ENCODE measurements around the gene PACS1. TPM values are rescaled to one million over a fixed set of nuclear protein-coding genes. Genes with fewer than 3 reads are reported as not detected.

PACS1 gene
- total and polyA plus RNA-seq, 2 donors (not counting 1 experiment from before 2014, with no cell fraction given): 131 to 303 TPM

DNA sequence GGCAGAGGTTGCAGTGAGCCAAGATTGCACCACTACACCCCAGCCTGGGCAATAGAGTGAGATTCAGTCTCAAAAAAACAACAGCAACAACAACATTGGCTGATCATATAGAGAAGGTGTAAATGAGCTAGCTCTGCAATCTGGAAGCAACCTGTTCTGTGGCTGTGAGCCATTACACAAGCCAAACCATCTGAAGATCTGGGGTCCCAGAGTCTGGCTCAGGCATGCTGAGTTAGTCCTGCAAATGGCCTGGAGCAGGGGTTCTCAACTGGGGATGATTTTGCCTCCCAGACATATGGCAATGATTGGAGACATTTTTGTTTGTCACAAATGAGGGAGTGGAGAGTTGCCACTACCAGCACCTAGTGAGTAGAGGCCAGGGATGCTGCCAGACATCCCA, 156.0 kb downstream of the PACS1 start:
- H4K20me1 ChIP-seq (ENCODE audit: control insufficient read depth, insufficient read depth, low read length, poor library complexity, severe bottlenecking): peaks cover 20% of the 10 kb centered on the region
- H3K4me3 Mint-ChIP-seq: no peak overlapping the region
- H2AFZ ChIP-seq (ENCODE audit: insufficient read depth, low read depth, low read length, poor library complexity, severe bottlenecking): no peak overlapping the region
- POLR2A ChIA-PET: no interaction called here
- H3K27me3 Mint-ChIP-seq: no peaks in the 10 kb centered on the region
- no peak overlapping the region for H3K4me2 ChIP-seq (replicated peaks; ENCODE audit: low read depth, low read length, poor library complexity, severe bottlenecking)
- peaks cover 16% of the 10 kb centered on the region for H3K4me1 Mint-ChIP-seq
- H3K4me3 ChIP-seq (ENCODE audit: control extremely low read depth in 1 of 5, extremely low read depth in 1 of 5, insufficient read depth in 1 of 5, low read depth in 2 of 5, low read length in 4 of 5): no peak overlapping the region
- H3K27ac Mint-ChIP-seq: peak overlapping the region; percentile 26
- no peak for ATAC-seq (ENCODE audit: low read depth)
- no peaks in the 10 kb centered on the region for H3K9me3 Mint-ChIP-seq (ENCODE audit: insufficient read depth)
- H3K79me2 ChIP-seq (ENCODE audit: control insufficient read depth, insufficient read depth, low read length): peaks cover 17% of the 10 kb centered on the region
- peaks cover 10 to 14% of the 10 kb centered on the region in 2 donors for H3K4me1 ChIP-seq (ENCODE audit: control insufficient read depth in 2 of 2, insufficient read depth in 2 of 2, low read length in 2 of 2)
- H3K9ac ChIP-seq (ENCODE audit: low read length): no peak overlapping the region
- H3K27me3 ChIP-seq (replicated peaks in 1 of 4; ENCODE audit: control extremely low read depth in 1 of 4, control insufficient read depth in 3 of 4, insufficient read depth in 4 of 4, low read length in 3 of 4): no peaks in the 10 kb centered on the region
- no peaks in the 10 kb centered on the region for H3K9me3 ChIP-seq (ENCODE audit: control extremely low read depth in 1 of 3, control insufficient read depth in 2 of 3, insufficient read depth in 1 of 3, low read length in 2 of 3)
- TF ChIP-seq, protein P1, sequence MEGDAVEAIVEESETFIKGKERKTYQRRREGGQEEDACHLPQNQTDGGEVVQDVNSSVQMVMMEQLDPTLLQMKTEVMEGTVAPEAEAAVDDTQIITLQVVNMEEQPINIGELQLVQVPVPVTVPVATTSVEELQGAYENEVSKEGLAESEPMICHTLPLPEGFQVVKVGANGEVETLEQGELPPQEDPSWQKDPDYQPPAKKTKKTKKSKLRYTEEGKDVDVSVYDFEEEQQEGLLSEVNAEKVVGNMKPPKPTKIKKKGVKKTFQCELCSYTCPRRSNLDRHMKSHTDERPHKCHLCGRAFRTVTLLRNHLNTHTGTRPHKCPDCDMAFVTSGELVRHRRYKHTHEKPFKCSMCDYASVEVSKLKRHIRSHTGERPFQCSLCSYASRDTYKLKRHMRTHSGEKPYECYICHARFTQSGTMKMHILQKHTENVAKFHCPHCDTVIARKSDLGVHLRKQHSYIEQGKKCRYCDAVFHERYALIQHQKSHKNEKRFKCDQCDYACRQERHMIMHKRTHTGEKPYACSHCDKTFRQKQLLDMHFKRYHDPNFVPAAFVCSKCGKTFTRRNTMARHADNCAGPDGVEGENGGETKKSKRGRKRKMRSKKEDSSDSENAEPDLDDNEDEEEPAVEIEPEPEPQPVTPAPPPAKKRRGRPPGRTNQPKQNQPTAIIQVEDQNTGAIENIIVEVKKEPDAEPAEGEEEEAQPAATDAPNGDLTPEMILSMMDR (IDR thresholded peaks at IDR 0.05): no peak
- TF ChIP-seq EZH2 (IDR thresholded peaks at IDR 0.05; ENCODE audit: borderline replicate concordance, insufficient read depth, low read depth, low read length, poor library complexity, severe bottlenecking): no peak
- intact Hi-C loops (cut with micrococcal nuclease): no loop called here
- no peak for DNase-seq
- H3K36me3 ChIP-seq (replicated peaks in 1 of 2; ENCODE audit: control extremely low read depth in 1 of 2, control insufficient read depth in 1 of 2, extremely low read depth in 1 of 2, insufficient read depth in 2 of 2, low read length in 1 of 2): peaks cover 2 to 65% of the 10 kb centered on the region in 2 experiments
- CTCF ChIA-PET: interaction anchor here (1.2 to 1.6 kb wide), 2 partner anchors 57 to 86 kb away, joined by 4 to 6 read pairs; no protein-coding TSS in a partner anchor
- H3K27ac ChIP-seq (ENCODE audit: low read length in 2 of 2): no peak overlapping the region

DNA sequence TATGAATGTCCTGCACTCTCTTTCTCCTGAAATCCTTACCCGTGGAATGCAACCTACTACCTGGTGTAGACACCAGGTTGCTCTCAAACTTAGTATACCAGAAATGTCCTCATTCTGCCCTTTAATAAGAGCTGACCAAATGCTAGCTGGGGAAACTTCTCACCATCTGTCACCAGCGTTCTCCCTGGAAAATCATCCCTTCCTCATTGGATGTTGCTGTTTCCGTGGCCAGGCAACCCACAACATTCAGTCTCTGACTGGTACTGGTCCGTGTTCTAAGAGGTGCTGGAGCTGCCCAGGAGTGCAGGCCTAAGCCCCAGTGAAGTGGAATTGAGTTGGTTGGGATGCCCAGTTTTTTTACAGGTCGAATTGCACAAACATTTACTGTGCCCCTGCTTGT, 157.6 kb downstream of the PACS1 start:
- Mint-ChIP-seq H3K27me3 (no peaks in the 10 kb centered on the region), H3K27ac (no peak overlapping the region), H3K4me3 (no peak overlapping the region), H3K4me1 (peaks cover 3% of the 10 kb centered on the region), H3K9me3 (ENCODE audit: insufficient read depth) (no peaks in the 10 kb centered on the region)
- ChIA-PET CTCF (no interaction called here), POLR2A (interaction anchor here (0.6 kb wide), 2 partner anchors 9 to 29 kb away, joined by 3 to 7 read pairs; no protein-coding TSS in a partner anchor)
- H3K36me3 ChIP-seq (replicated peaks in 1 of 2; ENCODE audit: control extremely low read depth in 1 of 2, control insufficient read depth in 1 of 2, extremely low read depth in 1 of 2, insufficient read depth in 2 of 2, low read length in 1 of 2): peaks cover 3 to 71% of the 10 kb centered on the region in 2 experiments
- no peak overlapping the region for H2AFZ ChIP-seq (ENCODE audit: insufficient read depth, low read depth, low read length, poor library complexity, severe bottlenecking)
- ATAC-seq (ENCODE audit: low read depth) (no peak), DNase-seq (no peak)
- no peak overlapping the region for H3K27ac ChIP-seq (ENCODE audit: low read length in 2 of 2)
- peaks cover 0 to 3% of the 10 kb centered on the region in 2 donors for H3K4me1 ChIP-seq (ENCODE audit: control insufficient read depth in 2 of 2, insufficient read depth in 2 of 2, low read length in 2 of 2)
- no peaks in the 10 kb centered on the region for H3K27me3 ChIP-seq (replicated peaks in 1 of 4; ENCODE audit: control extremely low read depth in 1 of 4, control insufficient read depth in 3 of 4, insufficient read depth in 4 of 4, low read length in 3 of 4)
- no peak overlapping the region for H3K4me2 ChIP-seq (replicated peaks; ENCODE audit: low read depth, low read length, poor library complexity, severe bottlenecking)
- peaks cover 28% of the 10 kb centered on the region for H4K20me1 ChIP-seq (ENCODE audit: control insufficient read depth, insufficient read depth, low read length, poor library complexity, severe bottlenecking)
- intact Hi-C loops (cut with micrococcal nuclease): no loop called here
- no peak overlapping the region for H3K4me3 ChIP-seq (ENCODE audit: control extremely low read depth in 1 of 5, extremely low read depth in 1 of 5, insufficient read depth in 1 of 5, low read depth in 2 of 5, low read length in 4 of 5)
- no peaks in the 10 kb centered on the region for H3K9me3 ChIP-seq (ENCODE audit: control extremely low read depth in 1 of 3, control insufficient read depth in 2 of 3, insufficient read depth in 1 of 3, low read length in 2 of 3)
- no peak for TF ChIP-seq EZH2 (IDR thresholded peaks at IDR 0.05; ENCODE audit: borderline replicate concordance, insufficient read depth, low read depth, low read length, poor library complexity, severe bottlenecking)
- TF ChIP-seq, protein P1 (IDR thresholded peaks at IDR 0.05): no peak
- H3K9ac ChIP-seq (ENCODE audit: low read length): no peak overlapping the region
- 94% methylated on average over 4 of the region's 5 CpGs for WGBS (ENCODE audit: insufficient coverage)
- peaks cover 17% of the 10 kb centered on the region for H3K79me2 ChIP-seq (ENCODE audit: control insufficient read depth, insufficient read depth, low read length)
